Type B pancreatic cell (in vitro differentiated cells): ENCODE measurements around the gene LNX1. TPM values are rescaled to one million over a fixed set of nuclear protein-coding genes. Genes with fewer than 3 reads are reported as not detected.

Experiments used
- DNase-seq: peaks from one replicate; pipeline ENCODE4 v3.0.0; 2021; ENCODE audit warnings: mixed read lengths; ENCODE audit not compliant: unreplicated experiment; ENCODE audit errors: extremely low spot score
- H3K27ac Mint-ChIP-seq: 2 replicates; pipeline ENCODE4 v1.8.0; 2021; ENCODE audit warnings: mild to moderate bottlenecking, mixed read lengths
- H3K27me3 Mint-ChIP-seq: 2 replicates; pipeline ENCODE4 v1.8.0; 2021; ENCODE audit warnings: mixed read lengths
- H3K36me3 Mint-ChIP-seq: 2 replicates; pipeline ENCODE4 v1.8.0; 2021; ENCODE audit warnings: mixed read lengths
- H3K4me1 Mint-ChIP-seq: one replicate; pipeline ENCODE4 v1.8.0; 2021; ENCODE audit warnings: mixed read lengths; ENCODE audit not compliant: unreplicated experiment
- H3K4me3 Mint-ChIP-seq: 2 replicates; pipeline ENCODE4 v1.8.0; 2021; ENCODE audit warnings: mild to moderate bottlenecking, mixed read lengths
- H3K9me3 Mint-ChIP-seq: 2 replicates; pipeline ENCODE4 v1.8.0; 2021; ENCODE audit warnings: mixed read lengths
- long read RNA-seq: library from polyadenylated mRNA; unstranded; transcript quantifications from one replicate; pipeline ENCODE4 v2.0.0, GENCODE V29; 2020
- total RNA-seq: library from RNA; stranded (reverse); gene quantifications from 2 replicates; pipeline ENCODE4 v1.2.1, GENCODE V29; 2021; ENCODE audit warnings: low replicate concordance
- TF ChIP-seq, protein P1 (sequence below): fragments of 200-600 bp; sonication (generic); conservative IDR thresholded peaks from 2 replicates; pipeline ENCODE4 v1.5.0; 2021; ENCODE audit warnings: antibody characterized with exemption, mild to moderate bottlenecking

LNX1 gene
- 5.3 and 7.4 TPM in 2 replicates for total RNA-seq
- long read RNA-seq, transcript LNX1-201 (11 exons, 2,953 nt) = major isoform, 48 of 56 reads
- long read RNA-seq, partial matches to known transcripts = 5 of 56 reads
- long read RNA-seq, other reads (novel, unspliced or antisense) = 3 of 56 reads

DNA sequence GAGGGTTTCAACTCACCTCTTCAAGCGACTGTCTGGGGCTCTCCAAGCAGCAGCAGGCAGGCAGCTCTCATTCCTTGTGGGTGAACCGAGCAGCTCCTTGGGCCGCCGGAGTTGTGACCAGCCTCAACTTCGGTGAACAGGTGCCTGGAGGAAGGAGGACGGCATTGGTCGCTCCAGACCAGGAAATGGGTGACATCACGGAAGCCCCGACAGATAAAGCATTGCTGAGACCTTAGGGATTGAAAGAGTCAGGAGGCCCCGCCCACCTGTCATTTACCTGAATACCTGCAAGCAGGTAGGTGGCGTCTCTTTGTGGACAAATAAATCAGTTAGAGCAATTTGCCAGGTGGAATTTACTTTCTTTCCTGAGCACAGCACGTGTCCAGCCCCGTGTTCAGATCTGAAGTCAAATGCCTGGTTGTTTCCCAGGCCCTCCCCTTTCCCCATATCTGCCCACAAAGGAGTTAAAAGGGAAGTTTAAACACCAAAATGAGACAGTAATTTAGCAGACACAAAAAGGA is at the start of gene LNX1:
Gene LNX1 (minus strand): TSS at position 115 of the 521 bp plus-strand sequence. CDS start 17,484 bp downstream, outside the sequence.
- Mint-ChIP-seq H3K27me3 (no peaks in the 10 kb centered on the region), H3K9me3 (no peaks in the 10 kb centered on the region), H3K36me3 (no peaks in the 10 kb centered on the region), H3K4me1 (peaks cover 51% of the 10 kb centered on the region), H3K27ac (peak within 1 kb of the TSS; percentile 93), H3K4me3 (peak within 1 kb of the TSS; percentile 85)
- TF ChIP-seq, protein P1, sequence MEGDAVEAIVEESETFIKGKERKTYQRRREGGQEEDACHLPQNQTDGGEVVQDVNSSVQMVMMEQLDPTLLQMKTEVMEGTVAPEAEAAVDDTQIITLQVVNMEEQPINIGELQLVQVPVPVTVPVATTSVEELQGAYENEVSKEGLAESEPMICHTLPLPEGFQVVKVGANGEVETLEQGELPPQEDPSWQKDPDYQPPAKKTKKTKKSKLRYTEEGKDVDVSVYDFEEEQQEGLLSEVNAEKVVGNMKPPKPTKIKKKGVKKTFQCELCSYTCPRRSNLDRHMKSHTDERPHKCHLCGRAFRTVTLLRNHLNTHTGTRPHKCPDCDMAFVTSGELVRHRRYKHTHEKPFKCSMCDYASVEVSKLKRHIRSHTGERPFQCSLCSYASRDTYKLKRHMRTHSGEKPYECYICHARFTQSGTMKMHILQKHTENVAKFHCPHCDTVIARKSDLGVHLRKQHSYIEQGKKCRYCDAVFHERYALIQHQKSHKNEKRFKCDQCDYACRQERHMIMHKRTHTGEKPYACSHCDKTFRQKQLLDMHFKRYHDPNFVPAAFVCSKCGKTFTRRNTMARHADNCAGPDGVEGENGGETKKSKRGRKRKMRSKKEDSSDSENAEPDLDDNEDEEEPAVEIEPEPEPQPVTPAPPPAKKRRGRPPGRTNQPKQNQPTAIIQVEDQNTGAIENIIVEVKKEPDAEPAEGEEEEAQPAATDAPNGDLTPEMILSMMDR = no peak
- peak; percentile 79 for DNase-seq

DNA sequence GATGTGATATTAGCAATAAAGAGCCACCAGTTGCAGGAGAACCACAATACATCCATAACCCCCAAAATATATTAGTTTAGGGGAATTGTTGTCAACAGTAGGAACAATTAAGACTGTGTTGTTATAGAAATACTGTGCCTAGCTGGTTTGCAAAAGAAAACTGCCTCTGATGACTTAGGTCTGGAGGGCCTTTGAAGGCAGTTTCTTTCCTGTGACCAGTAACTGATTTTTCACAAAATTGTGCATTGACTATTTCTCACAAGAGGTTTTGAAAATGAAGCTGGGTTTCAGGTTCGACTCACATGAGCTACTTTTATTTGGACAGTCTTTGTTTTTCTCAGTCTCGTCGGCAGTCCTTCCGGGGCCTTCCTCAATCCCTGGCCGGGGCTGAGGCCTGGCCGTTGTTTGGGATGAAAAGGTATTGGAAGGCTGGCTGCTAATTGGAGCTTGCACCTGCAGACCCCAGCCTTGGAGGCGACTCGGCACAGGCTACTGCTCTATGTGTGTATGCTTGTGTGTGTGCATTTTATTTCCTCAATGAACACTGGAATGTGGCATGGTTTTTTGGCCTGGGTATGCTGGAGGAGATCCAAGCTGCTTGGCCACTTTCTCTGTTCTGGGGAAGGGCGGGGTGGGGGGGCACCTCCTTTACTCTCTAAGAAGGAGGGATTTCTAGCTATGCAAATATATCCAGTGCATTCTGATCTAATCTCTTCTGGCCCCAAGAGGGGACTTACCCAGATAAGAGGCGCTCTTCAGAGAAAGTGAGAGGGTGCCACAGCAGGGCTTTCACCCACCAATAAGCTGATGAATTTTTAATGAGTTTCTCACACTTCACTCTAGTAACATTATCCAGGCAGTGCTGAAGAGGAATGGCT is 49.5 kb upstream of the LNX1 start:
- H3K36me3 Mint-ChIP-seq = no peaks in the 10 kb centered on the region
- no peak overlapping the region for H3K27ac Mint-ChIP-seq
- DNase-seq = no peak
- H3K4me1 Mint-ChIP-seq = peaks cover 11% of the 10 kb centered on the region
- no peaks in the 10 kb centered on the region for H3K9me3 Mint-ChIP-seq
- no peak overlapping the region for H3K4me3 Mint-ChIP-seq
- TF ChIP-seq, protein P1 = no peak
- peaks cover 7% of the 10 kb centered on the region for H3K27me3 Mint-ChIP-seq

DNA sequence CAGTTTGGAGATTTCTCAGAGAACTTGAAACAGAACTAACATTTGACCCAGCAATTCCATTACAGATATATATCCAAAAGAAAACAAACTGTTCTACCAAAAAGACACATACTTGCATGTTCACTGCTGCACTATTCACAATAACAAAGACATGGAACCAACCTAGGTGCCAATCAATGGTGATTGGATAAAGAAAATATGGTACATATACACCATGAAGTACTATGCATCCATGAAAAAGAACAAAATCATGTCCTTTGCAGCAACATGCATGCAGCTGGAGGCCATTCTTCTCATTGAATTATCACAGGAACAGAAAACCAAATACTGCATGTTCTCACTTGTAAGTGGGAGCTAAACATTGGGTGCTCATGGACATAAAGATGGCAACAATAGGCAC is 47.6 kb upstream of the LNX1 start:
- Mint-ChIP-seq H3K36me3 (no peaks in the 10 kb centered on the region), H3K27me3 (peaks cover 4% of the 10 kb centered on the region), H3K9me3 (no peaks in the 10 kb centered on the region), H3K4me1 (peaks cover 6% of the 10 kb centered on the region), H3K4me3 (no peak overlapping the region), H3K27ac (no peak overlapping the region)
- TF ChIP-seq, protein P1 = no peak
- DNase-seq = no peak

DNA sequence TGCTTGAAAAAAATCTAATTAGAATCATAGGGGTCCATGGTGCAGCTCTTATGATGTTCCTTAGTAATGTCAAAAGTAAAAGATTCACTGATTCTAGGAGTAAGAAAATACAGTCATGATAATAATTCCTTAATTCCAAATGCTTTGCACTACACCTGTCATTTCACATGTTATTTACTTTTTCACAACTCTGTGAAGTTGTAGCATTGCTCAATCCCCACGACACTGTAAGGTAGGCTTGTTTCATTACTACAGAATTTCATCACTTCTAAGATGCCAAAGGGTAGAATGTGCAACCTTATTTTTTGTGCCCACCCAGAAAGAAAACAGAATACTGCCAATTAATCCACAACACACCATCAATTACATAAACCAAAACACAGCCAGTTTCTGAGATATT is 46.1 kb upstream of the LNX1 start:
- no peaks in the 10 kb centered on the region for H3K36me3 Mint-ChIP-seq

DNA sequence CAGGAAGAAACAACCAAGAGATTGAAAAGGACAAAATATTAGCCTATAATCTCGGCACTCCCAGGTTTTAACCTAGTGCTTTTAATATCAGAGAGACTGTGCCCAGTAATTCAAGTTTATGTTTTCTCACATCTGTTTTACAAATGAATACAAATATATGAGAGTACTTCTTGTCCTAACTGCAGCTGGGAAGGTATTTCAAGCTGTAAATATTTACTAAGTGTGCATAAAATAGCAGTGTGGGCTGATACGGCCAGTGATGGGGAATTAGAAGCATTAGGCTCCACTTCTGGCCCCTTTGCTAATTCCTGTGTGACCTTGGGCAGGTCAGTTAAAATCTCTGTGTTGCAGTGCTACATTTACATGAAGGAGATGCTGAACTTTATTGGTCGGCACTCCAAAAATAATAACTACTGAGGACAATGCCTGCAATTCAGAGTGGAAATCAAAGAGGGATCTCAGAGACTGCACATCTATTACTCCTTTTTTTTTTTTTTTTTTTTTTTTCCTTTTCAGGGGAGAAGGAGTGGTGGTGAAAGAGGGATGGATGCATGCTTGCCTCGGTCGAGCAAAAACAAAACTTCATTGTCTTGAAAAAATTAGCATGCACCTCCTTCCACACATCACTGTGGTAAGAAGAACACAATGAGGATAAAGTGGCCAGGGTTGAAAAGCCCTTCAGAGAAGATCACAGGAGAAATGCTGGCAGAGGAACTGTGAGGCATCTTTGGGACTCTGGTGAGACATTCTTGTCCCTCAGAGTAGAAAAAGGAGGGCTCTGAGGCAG is 44.6 kb upstream of the LNX1 start:
- no peak overlapping the region for H3K4me3 Mint-ChIP-seq
- H3K27ac Mint-ChIP-seq = no peak overlapping the region
- H3K27me3 Mint-ChIP-seq = peaks cover 4% of the 10 kb centered on the region
- no peaks in the 10 kb centered on the region for H3K36me3 Mint-ChIP-seq
- H3K4me1 Mint-ChIP-seq = no peaks in the 10 kb centered on the region
- no peak for DNase-seq
- TF ChIP-seq, protein P1 = no peak
- H3K9me3 Mint-ChIP-seq = no peaks in the 10 kb centered on the region

More for the DNA sequence above, 46.1 kb upstream of the LNX1 start:
- Mint-ChIP-seq H3K27me3 (peaks cover 4% of the 10 kb centered on the region), H3K4me3 (no peak overlapping the region), H3K4me1 (peaks cover 6% of the 10 kb centered on the region), H3K27ac (no peak overlapping the region), H3K9me3 (no peaks in the 10 kb centered on the region)
- DNase-seq = no peak
- TF ChIP-seq, protein P1 = no peak
